M059J (cell line): ENCODE data around the gene TMEM170B. TPM values are rescaled to one million over a fixed set of nuclear protein-coding genes. Genes with fewer than 3 reads are reported as not detected.
A peak's percentile ranks its signal among the peaks of the same experiment; 100 is the strongest.
"Not testable (repeated sequence)": the region's sequence is repeated elsewhere in the genome, so short reads cannot be mapped to it uniquely, and the experiment has no call there.

Source experiments
- DNase-seq: peaks from one replicate; pipeline ENCODE4 v3.0.0-alpha.2; 2012; ENCODE audit warnings: low read depth
- total RNA-seq: library from RNA; depleted of rRNA; stranded (reverse); fragments of >200 nt; shearing (Covaris generic); gene quantifications from 2 replicates; pipeline ENCODE4 v1.2.3, GENCODE V29; 2014

Gene TMEM170B
- total RNA-seq, 1 experiment from 2014 or later: 4.0 TPM

DNA sequence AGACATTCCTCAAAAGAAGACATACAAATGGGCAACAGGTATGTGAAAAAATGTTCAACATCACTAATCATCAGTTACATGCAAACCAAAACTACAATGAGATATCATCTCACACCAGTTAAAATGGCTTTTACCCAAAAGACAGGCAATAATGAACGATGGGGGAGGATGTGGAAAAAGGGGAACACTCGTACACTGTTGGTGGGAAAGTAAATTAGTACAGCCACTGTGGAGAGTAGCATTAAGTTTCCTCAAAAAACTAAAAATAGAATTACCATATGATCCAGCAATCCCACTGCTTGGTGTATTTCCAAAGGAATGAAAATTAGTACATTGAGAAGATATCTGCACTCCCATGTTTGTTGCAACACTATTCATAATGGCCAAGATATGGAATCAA, 8.6 kb upstream of the TMEM170B start:
- DNase-seq: no peak

DNA sequence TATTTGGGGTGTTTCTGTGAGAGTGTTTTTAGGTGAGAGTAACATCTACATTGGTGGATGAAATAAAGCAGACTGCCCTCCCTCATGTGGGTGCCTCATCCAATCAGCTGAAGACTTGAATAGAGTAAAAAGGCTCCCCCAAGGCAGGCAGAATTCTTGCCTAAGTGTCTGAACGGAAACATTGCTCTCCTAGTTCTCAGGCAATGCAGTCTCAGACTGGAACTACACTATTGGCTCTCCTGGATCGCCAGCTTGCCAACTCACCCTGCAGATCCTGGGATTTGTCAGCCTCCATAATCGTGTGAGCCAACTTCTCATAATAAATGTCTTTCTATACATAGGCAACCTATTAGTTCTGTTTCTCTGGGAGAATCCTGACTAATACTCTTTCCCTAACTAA, 5.5 kb upstream of the TMEM170B start:
- DNase-seq: no peak

DNA sequence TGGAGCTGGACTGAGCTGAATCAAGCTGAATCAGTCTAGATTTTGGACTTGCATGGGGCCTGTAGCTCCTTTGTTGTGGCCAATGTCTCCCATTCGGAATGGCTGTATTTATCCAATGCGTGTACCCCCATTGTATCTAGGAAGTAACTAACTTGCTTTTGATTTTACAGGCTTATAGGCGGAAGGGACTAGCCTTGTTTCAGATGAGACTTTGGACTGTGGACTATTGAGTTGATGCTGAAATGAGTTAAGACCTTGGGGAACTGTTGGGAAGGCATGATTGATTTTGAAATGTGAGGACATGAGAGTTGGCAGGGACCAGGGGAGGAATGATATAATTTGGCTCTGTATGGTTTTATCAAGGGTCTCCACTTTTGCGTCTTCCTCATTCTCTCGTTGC, 3.0 kb upstream of the TMEM170B start:
- DNase-seq: no peak

DNA sequence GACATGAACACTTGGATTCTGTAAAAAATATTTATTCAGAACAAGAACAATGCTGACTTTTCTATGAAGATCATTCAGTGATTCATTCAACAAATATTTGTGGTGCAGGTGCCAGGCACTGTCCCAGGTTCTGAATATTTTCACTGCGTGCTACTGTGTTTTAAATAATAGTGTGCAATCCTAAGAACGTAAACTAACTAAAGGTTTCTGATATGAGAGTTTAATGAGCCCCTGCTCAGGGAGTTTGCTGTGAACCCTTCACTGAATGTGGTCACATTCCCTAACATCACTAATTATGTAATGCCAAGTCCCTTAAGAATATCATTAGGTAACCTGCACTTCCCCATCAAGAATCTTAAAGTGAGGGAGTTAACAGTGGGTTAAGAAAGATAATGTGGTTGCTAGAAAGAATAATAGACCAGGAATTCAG, 1.7 kb upstream of the TMEM170B start:
- DNase-seq: peak; percentile 74

DNA sequence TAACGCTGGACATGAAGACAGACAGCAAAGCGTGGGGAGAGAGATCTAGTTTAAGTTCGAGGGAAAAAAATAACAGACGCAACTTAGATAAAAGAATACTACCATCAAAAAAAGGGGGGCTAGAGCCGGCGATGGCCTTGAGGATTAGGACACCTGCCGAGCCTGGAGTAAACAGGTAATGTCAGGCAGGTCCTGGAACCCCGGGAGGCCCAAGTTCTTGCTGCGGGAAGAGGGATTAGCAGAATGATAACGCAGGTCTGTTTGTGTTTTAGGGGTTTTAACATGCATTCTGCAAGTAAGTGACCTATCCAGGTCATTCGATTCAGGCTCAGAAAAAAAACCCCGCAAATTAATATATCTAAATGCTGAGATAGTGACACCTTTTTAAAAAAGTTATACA, 754 bp upstream of the TMEM170B start:
- DNase-seq: peak; percentile 16

DNA sequence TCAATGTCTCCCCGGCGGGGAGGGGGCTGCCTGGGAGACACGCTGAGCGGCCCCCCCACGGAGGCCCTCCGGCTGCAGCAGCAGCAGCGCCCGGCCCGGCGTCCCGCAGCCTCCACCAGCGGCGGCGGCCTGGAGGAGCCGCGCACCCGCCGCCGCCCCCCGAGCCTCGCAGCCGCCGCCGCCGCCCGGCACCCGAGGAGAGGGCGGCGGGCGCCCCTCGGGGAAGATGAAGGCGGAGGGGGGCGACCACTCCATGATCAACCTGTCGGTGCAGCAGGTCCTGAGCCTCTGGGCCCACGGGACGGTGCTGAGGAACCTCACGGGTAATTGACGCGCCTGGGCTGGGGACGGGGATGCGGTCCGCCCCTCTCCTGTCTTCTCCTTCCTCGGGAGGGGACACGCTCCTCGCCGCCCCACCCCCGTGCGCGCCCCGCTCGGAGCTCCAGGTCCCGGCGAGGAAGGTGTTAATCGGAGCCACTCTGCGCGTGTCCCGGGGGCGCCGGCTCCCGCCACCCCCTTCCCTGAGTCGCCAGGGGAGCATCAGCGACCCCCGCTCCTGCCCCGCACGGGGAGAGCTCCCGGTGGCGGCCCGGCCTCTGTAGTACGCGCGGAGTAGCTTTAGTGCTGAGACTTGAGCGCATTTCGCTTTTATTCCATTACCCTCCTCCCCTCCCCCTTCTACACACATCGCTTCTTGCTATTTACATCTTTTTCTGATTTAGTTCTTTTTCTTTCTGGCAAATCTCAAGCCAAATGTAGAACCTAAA, 686 bp downstream of the TMEM170B start:
- peak; percentile 39 for DNase-seq

DNA sequence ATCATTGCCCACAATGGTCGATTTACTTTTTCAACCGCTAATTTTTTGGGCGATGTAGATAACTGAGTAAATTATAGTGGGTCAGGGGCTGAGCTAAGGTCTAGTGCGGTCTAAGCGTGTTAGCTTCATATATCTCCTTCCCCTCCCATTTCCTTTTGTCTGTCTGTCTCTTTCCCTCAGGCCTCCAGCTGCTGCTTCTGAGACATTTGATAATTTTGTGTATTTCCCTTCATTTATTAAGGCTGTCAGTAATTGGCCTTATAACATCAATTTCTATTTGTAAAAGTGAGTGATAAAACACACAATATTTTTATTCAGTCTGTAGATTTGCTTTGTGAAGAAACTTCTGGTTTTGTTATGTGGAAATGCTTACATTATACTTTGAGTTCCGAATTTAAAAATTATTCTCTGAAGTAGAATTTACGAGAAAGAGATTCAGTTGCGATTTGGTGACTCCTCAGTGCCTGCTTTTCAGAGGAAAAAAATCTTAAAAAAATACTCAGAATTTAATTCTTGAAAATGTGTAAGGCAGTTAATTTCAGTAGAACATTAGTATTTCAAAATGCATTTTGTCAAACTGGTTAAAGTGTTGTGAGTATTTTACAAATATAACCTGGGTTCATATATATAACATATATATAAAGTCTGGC, 1.4 kb downstream of the TMEM170B start:
- no peak for DNase-seq

DNA sequence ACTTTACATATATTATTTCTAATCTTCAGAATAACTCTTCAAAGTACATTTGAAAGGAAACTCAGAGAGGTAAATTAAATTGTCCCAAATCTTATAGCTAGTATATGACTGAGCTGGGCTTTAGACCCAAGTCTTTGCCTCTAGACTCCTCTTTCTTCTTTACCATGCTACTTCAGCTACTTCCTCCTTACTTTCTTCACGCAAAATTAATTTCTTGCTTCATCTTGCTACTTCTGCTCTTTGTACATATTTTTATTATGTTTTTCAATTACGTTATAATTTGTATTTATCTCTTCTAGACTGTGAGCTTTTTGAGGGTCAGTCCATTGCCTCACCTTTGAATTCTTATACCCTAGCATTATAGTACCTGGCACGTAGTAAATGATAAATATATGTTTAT, 5.3 kb downstream of the TMEM170B start:
- no peak for DNase-seq

DNA sequence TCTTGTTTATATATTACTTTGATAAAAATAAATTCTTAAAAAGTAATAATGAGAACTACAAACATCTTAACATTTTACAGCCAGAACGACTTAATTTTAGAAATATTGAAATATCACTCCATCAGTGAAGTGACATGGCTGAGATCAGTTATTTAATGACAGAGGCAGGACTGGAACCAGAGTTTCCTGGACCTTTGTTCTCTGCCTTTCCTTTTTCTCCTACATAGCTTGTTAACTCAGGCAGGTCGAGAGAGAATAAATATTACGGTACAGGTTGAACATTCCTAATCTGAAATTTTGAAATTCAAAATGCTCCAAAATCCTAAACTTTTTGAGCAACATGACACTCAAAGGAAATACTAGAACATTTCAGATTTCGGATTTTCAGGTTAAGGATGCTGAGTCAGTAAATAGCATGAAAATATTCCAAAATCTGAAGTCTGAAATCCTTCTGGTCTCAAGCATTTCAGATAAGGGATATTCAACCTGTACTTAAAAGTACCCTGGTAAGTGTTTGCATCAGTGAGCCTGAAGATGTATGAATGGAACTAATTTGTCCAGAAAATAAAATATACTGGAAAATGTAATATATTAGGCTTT, 6.5 kb downstream of the TMEM170B start:
- no peak for DNase-seq

DNA sequence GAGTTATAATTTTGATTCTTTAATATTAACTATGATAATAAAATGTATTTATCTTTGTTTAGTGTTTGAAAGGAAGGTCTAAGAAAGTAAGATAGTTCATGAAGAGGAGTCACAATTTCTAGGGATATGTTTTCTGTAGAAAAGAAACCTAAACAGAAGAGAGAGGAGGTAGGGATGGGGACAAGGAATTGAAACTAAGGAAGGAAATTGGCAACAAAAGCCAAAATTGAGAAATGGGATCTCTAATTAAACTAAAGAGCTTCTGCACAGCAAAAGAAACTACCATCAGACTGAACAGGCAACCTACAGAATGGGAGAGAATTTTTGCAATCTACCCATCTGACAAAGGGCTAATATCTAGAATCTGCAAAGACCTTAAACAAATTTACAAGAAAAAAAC, 10.3 kb downstream of the TMEM170B start:
- DNase-seq: not testable (repeated sequence)

DNA sequence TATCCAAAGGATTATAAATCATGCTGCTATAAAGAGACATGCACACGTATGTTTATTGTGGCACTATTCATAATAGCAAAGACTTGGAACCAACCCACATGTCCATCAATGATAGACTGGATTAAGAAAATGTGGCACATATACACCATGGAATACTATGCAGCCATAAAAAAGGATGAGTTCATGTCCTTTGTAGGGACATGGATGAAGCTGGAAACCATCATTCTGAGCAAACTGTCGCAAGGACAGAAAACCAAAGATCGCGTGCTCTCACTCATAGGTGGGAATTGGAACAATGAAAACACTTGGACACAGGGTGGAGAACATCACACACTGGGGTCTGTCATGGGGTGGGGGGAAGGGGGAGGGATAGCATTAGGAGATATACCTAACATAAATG, 11.0 kb downstream of the TMEM170B start:
- not testable (repeated sequence) for DNase-seq

DNA sequence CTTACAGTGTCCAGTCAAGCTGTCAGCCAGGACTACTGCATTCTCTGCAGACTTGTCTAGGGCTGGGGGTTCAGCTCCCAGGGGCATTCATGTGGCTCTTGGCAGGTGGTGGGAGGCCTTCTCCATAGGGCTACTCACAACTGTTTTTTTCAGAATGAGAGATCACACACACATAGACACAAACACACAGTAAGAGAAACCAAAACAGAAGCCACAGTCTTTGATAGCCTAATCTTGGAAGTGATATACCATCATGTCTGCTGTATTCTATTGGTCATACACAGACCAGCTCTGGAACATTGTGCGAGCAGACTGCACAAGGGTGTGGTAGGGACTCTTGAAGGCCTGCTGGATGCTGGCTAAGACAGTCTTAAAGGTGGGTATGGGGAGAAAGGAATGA, 13.5 kb downstream of the TMEM170B start:
- no peak for DNase-seq

DNA sequence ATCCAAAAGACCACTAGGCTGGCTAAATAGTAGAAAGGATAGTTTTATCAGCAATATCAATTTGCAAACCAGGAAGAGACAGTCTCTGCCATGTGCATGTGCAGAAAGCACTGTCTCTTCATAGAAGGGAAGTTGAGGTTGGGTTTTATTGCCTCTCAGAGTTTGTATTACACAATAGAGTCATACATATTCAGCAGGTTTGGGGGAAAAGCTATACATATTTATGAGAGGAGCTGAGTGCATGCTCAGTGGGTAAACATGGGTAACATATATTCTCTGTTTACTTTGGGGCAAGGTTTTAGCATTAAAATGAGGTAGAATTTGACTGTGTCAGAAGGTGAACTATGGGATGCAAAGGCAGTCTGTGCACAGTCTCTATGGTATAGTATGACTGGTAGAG, 14.9 kb downstream of the TMEM170B start:
- no peak for DNase-seq

DNA sequence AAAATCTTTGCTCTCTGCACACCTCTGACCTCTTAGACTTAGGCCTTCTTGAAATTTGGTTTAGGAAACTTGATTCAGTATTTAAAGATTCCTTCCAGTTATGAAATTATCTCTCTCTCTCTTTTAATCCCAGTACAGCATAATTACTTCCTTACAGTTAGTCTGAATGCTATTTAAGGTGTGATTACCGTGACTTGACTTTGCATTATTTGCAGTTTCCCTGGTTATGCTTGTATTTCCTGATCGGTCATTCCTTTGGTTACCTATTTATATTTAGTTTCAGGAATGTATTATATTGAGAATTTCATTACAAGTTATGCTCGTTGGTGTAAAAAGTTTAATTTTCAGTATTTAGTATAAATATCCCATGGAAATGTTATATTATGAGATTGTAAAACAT, 16.3 kb downstream of the TMEM170B start:
- no peak for DNase-seq

DNA sequence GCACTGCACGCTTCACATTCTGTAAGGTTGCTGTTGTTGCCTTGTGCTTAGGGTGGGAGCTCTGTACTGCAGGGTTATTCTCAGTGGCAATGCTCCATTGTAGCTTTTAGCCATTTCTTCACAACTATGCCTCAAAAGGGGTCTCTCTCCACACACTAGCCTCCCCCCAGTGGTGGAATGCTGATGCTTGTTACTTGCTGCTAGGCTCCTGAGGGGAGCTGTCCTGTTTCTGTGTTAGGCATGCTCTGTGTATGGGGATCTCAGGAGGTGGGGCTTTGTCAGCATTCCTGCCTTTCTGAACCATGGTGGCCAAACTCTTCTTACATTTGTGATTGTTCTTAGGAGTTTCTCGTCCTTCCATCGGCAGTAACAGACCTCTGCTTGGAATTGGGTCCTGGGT, 18.8 kb downstream of the TMEM170B start:
- no peak for DNase-seq

DNA sequence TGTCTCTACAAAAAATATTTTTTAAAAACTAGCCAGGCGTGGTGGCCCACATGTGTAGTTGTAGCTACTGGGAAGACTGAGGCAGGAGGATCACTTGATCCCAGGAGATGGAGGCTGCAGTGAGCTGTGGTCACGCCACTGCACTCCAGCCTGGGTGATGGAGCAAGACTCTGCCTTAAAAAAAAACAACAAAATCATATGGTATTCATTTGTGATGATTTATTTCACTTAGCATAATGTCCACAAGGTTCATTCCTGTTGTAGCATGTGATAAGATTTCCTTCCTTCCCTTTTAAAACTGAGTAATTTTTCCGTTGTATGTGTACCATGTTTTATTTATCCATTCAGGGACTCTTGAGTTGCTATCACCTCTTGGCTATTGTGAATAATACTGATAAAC, 26.2 kb downstream of the TMEM170B start:
- no peak for DNase-seq

DNA sequence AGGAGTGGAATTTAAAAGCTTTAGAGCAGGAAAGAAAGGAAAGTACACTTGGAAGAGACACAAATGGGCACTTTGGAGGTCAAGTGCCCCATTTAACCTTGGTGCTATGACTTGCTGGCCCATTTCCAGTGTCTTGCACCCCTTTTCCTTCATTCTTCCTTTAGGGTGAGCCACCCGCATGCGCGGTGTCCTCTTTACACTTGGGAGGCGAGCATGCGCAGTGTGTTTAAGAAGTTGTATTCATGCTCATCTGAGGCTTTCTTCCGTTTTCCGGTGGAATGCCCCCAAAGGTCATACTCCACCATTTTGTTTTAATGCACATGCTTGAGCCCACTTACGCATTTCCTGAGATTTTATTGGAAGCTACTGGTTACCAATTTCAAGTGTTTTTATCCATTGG, 29.1 kb downstream of the TMEM170B start:
- DNase-seq: no peak

DNA sequence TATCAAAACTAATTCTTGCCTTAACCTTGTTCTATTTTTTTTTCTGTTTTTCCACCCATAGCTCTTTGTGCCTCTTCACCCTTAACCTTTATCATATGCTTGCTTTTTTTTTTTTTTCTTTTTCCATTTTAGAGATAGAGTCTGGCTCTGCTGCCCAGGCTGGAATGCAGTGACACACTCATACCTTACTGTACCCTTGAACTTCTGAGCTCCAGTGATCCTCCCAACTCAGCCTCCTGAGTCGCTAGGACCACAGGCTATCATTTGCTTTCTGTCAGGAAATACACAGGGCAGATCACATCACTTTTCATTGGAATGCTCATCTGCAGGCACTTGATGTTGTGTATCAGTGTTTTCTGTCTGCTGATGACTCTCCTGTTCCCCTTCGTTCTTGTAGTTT, 33.5 kb downstream of the TMEM170B start:
- DNase-seq: no peak

DNA sequence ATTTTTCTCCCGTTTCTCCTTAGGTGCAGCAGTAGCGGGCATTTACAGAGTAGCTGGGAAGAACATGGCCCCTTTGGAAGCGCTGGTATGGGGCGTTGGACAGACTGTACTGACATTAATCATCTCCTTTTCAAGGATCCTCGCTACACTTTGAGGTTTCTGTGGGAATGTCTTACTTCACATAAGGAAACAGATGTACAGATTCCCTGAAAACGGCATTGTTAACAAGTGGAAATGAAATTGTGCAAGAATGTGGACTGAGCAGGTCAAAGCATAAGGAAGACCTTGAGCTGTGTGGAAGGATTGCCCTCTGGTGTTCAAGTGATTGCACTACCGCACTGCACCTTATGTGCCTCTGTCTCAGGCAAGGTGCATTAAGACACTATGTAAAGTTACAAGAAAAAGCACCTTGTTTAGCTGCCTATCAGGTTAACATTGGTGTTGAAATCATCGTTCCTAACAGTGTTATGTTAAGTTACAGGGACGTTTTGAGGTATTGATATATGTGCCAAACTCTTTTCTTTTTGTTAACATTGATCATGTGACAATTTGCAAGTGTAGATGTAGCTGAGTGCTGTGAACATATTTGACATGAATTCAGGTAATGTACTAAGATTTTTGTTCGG, 38.0 kb downstream of the TMEM170B start:
- DNase-seq: peak; percentile 83

DNA sequence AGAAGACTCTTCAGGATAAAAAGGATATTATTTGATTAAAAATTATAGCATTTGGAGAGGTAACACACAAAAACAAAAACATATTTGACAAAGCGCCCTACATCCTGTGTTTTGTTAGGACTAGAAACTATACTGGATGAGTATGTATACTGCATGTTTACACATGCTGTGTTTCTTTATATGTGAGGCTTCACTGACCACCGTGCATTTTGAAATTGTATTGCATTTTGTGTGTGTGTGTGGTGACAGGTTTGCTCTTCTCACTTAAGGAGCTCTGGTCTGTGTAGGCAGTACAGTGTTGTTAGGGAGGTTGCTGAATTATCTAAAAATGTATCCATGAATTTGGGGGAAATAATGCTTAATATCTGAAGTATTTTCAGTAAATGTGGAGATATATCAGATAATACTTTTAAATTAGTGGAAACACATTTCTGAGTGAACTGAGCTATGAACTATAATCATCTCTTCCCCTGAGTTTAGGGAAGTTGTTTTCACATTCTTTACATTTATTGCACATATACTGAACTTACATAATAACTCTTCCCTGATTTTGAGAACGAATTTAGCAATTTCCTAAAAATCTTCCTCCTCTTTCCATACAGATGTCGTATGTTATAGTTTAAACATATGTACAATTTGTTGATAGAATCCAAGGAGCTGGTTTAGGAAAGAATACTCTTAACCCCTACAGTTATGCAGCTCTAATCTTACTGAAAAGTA, 43.3 kb downstream of the TMEM170B start:
- DNase-seq: no peak

DNA sequence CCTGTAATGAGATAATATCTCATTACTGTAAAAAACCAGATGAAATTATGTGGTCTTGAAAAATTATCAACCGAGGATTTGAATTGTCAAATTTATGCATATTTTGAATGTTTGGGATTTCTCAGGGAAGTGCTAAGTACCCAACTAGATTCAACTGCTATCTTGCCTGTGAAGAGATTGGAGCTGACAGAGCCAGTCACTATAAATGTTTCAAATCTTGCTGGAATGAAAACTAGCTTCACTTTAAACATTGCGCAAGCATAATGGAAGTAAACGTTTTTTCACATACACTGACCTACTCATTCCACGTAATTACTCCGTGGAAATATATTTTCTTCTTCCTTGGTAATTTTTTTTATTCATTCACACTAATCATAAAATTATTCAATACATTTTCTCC, 46.7 kb downstream of the TMEM170B start:
- DNase-seq: no peak

DNA sequence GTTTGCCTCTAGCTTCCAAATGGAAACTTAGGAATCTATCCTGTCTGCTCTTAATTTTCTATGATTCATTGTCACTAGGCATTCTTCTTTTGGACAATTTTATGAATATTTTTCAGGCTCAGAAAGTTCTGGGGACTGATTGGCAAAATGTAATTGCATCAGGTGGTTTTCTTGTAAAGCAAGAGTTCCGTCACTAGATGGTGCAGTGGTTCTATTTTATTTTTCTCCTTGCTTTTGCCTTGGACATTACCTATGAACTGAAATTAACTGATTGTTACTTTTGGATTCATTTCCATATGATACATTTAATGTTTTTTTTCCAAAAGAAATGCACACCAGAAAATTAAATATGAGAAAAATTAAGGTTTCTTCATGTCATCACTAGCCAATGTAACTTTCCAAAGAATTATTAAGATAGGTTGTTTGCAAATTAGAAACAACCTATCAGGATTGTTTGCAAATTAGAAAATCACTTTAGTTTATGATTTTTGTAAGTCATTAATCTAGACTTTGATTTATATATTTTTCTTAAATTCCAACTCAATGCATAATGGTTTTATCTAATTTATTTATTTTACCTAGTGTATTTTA, 48.0 kb downstream of the TMEM170B start:
- peak; percentile 76 for DNase-seq
